GM19452 (cell line): ENCODE results near the gene NF1.
"Not testable (repeated sequence)": the region's sequence is repeated elsewhere in the genome, so short reads cannot be mapped to it uniquely, and the experiment has no call there.

Experiments used
- ATAC-seq: cut with Tn5 transposase; IDR thresholded peaks from one replicate; pipeline ENCODE4 v1.9.1; 2021; ENCODE audit not compliant: unreplicated experiment

Gene NF1, protein sequence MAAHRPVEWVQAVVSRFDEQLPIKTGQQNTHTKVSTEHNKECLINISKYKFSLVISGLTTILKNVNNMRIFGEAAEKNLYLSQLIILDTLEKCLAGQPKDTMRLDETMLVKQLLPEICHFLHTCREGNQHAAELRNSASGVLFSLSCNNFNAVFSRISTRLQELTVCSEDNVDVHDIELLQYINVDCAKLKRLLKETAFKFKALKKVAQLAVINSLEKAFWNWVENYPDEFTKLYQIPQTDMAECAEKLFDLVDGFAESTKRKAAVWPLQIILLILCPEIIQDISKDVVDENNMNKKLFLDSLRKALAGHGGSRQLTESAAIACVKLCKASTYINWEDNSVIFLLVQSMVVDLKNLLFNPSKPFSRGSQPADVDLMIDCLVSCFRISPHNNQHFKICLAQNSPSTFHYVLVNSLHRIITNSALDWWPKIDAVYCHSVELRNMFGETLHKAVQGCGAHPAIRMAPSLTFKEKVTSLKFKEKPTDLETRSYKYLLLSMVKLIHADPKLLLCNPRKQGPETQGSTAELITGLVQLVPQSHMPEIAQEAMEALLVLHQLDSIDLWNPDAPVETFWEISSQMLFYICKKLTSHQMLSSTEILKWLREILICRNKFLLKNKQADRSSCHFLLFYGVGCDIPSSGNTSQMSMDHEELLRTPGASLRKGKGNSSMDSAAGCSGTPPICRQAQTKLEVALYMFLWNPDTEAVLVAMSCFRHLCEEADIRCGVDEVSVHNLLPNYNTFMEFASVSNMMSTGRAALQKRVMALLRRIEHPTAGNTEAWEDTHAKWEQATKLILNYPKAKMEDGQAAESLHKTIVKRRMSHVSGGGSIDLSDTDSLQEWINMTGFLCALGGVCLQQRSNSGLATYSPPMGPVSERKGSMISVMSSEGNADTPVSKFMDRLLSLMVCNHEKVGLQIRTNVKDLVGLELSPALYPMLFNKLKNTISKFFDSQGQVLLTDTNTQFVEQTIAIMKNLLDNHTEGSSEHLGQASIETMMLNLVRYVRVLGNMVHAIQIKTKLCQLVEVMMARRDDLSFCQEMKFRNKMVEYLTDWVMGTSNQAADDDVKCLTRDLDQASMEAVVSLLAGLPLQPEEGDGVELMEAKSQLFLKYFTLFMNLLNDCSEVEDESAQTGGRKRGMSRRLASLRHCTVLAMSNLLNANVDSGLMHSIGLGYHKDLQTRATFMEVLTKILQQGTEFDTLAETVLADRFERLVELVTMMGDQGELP (N-terminal part only)

DNA sequence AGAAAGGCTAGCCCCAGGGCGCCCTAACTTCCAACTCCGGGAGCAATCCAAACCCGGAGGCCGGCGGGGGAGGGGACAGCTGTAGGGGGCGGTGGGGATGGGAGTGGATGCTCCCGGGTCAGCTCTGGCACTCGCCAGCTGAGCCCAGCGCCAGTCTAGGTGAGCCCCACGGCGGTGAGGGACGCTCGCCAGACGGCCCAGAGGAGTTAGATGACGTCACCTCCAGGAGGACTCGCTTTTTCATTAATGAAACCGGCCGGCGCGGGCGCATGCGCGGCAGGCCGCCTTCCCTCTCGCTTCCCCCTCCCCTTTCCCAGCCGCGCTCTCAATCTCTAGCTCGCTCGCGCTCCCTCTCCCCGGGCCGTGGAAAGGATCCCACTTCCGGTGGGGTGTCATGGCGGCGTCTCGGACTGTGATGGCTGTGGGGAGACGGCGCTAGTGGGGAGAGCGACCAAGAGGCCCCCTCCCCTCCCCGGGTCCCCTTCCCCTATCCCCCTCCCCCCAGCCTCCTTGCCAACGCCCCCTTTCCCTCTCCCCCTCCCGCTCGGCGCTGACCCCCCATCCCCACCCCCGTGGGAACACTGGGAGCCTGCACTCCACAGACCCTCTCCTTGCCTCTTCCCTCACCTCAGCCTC lies at the start of gene NF1:
Gene NF1, plus strand, starts transcription at position 378 of the 636 bp plus-strand sequence. CDS start 333 bp downstream, outside the sequence.
- peak; percentile 80 for ATAC-seq

DNA sequence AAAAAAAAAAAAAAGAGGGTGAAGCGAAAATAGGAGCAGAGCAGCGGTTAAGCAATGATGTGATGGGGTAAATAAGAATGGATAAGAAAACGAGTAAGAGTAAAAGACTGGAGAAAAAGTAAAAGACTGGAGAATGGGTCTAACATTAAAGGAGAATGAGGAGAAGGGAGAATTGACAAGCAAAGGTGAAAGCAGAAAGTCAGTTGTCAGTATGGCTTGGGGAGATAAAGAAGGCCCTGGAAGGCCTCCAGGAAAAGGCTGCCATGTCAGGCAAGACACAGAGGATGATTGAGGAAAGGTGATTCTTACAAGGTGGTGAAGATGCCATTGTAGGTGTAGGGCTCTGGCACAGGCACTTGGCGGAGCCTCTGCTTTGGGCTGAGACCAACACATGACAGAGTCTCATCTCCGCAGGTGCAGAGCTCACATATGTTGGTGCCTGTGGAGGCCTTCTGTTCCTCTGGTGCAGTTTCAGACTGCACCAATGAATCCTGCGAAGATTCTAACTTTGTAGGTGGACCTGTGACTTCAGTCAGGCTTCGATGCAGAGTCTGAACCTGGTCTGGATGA lies 47.8 kb upstream of the NF1 start:
- not testable (repeated sequence) for ATAC-seq

DNA sequence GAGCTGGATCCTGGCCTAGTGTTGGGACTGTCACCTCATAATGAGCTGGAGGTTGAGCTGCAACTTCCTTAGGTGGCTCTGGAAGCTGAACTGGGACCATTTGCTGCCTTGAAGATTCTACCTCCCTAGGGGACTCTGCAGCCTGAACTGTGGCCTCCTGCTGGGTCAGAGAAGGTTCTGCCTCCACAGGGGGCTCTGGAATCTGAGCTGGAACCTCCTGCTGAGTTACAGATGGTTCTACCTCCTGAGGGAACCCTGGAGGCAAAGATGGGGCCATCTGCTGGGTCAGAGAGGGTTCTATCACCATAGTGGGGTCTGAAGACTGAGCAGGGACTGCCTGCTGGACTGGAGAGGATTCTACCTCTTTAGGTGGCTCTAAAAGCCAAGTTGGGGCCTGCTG lies 46.6 kb upstream of the NF1 start:
- no peak for ATAC-seq

DNA sequence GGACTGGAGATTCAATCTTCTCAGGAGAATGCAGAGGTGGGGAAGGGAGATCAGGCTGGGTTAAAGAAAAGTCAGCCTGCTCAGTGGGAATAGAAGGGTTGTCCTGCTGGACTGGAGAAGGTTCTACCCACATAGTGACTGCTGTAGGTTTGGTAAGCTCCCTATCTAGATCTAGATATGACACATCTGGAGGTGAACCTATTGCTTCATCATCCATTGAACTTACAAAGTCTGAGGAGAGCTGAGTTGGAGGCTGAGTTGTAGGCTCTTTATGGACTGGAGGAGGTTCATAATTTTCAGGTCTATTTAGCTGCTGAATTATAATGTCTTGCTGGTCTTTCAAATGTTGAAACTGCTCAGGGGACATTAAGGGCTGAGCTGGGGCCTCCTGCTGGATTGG lies 46.0 kb upstream of the NF1 start:
- no peak for ATAC-seq

DNA sequence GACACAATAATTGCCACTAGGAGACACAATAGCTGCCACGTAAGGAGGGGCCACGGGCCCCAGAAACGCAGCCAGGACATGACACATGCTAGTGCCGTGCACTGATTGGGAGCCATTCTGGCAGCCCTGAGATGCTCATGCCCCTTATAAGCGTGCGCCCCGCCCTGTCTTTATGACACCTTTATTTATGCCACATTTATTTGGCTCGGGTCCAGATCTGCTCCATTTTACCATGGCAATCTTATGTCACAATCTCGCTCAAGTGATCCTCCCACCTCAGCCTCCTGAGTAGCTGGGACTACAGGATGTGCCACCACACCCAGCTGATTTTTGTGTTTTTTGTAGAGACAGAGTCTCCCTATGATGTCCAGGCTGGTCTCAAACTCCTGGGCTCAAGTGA lies 43.8 kb upstream of the NF1 start:
- ATAC-seq, result no peak

DNA sequence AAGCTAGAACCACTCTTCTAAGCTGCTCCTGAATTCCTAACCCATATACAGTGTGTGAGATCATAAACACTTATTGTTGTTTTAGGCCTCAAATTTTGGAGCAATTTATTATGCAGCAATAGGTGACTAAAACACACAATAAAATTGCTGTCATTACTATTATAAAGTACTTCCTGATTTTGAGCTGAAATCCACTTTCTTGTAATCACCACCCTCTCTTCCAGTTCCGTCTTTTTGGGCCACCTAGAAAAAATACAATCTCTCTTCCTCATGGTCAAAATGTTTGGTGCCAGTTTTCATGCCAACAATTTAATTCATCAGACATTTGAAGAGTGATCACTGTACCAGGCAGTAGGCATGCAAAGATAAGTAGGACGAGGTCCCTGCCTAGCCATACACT lies 43.3 kb upstream of the NF1 start:
- ATAC-seq, result no peak

DNA sequence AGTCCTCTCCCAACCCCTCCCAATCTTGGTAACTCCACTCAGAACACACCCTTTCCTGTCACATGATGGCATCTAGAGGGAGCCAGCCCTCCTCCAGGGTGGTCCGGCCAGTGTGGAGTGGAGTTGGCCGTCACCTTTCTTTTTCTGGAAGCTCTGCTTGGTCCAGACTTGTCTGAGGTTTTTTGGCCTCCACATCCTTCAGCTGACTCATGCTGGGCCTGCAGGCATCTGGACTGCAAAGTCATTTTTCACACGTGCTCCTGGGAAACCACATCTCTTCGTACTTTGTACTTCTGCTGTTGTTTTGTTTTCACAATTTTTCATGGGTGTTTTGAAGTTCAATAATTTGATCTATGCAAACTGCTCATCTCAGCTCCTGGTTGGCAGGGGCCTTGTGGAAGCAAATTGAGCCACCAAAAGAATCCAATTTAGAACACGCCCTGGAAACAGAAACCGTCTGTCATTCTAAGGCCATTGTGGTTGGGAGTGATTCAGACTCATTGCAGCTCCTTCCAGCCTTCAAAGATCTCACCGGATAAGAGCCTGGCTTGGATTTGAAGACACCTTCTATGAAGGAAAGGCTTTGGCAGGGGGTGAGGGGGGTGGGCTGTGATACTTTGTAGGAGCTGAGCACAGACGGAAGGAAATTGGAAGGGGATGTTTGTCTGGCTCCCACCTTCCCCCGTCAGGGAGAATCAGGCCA lies 42.4 kb upstream of the NF1 start:
- ATAC-seq, result no peak

DNA sequence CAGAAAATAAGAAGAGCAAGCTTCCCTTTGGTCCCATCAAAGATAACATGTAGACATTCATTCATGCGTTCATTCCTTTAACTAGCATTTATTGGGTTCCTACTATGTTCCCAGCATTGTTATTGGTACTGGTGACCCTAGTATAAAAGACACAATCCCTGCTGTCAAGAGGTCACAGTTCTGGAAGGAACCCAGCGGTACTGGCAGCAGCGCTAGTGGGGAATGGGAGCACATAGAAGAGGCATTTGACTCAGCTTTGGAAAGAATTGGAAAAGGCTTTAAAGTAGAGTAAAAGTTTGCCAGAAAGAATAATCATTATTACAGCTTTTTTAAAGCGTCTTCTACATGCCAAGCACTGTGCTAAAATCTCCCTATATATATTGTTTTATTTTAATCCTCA lies 41.7 kb upstream of the NF1 start:
- ATAC-seq, result no peak

DNA sequence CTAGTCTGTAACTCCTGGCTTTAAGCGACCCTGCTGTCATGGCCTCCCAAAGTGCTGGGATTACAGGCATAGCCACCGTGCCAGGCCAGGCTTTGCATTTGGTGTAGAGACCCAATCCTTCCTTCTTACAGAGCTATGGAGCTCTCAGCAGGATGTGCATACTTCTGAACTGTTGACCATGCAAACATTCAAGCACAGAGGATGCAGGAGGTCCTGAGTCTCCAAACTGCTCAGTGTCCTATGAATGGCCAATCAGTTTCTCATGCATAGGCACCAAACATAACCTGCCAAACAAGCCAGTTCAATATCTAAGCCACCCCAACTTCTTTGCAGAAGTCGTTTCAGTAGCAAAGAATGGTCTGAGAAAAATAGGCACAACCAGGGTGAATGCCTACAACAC lies 40.0 kb upstream of the NF1 start:
- ATAC-seq, result no peak

DNA sequence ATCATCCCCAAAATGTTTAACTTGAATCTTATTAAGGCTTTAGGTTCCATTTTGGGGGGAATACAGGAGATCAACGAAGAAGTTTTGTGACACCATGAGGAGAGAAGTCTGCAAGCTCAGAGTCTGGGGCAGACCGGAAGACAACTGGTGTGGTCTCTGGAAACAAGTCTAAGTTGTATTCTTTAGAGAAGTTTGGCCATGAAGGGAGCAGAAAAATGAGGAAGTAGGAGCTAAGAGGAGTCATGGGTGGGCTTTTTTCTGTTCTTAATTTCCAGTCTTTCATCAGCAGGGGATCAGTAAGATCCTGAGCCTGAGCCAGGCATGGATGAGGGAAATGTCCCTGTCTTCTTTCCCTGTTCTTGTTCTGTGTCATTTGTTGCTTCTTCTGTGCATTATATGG lies 35.8 kb upstream of the NF1 start:
- ATAC-seq, result no peak

DNA sequence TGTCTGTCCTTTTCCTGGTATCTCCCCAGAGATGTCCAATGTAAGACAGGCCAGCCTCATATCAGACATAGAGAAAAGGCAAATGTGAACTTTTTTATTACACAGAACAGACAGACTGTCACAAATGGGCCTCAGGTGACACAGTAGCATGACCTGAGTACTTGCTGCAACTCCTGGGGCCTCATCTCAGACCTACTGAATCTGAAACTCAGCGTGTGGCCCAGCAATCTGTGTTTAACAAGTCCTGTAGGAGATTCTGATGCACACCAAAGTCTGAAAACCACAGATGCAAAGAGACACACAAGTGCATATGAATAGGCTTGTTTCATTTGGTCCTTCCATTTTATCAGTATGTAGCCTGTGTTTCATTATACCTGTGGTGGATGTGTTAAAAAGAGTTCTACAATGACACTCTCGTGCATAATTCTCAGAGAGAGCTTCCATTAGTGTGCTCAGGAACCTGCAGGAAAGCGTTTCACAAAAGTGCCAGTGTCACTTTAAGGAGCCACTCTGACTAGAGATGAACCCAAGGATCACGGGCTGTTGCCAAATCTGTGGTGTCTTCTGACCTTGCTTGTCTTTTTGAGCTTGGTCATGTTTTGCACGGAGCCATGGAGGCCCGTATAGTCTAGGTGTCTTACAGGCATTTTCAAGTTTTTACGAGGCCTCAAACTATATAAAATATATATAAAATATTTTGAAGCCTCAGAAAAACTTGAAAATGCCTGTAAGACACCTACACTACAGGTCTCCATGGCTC lies 33.8 kb upstream of the NF1 start:
- ATAC-seq, result no peak

DNA sequence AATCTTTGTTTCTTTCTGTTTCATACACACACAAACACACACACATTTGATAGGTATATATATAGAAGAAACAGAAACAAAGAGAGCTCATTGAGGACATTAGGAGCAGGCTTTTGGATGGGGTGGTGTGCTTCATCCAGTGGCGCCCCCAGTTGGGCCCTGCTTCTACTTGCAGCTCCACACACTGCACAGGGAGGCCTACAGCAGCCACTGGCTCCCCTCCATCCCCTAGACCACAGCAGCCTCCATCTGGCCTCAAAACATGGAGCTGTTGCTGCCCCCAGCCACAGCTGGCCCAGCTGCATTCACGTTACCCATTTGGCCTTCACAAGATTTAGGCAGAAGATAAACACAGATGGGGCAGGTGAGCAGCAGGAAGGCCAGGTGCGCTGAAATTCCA lies 33.1 kb upstream of the NF1 start:
- ATAC-seq, result no peak

DNA sequence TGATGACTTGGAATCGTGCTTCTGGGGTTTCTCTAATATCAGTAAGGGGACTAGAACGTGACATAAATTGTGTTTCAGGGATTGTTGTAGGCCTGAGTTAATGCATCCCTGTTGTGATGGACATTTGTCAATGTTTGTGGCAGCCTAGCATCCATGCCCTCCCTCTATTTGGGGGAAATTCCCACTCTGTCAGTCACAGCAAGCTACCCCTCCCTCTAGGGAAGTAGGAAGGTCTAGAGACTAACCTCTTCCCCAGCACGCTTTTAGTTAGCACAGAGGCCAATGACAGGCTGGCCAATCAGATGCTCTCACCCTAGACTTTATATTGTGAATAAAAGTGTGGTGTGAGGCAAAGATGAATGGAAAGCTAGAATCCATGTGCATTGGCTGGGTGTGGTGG lies 32.4 kb upstream of the NF1 start:
- ATAC-seq, result no peak

DNA sequence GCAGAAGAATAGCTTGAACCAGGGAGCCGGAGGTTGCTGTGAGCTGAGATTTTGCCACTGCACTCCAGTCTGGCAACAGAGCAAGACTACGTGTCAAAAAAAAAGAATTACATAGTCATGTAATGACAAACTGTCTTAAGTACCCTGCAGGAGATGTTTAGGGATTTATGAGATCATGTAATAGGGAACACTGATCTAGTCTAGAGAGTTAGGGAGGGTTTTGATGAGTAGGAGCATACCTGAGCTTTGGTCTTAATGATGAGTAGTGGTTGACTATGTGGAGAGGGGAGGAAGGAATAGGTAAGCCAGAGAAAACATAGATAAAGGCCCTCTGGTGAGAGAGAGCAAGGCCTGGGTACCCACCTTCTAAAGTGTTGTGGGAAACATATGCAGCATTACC lies 30.1 kb upstream of the NF1 start:
- no peak for ATAC-seq

DNA sequence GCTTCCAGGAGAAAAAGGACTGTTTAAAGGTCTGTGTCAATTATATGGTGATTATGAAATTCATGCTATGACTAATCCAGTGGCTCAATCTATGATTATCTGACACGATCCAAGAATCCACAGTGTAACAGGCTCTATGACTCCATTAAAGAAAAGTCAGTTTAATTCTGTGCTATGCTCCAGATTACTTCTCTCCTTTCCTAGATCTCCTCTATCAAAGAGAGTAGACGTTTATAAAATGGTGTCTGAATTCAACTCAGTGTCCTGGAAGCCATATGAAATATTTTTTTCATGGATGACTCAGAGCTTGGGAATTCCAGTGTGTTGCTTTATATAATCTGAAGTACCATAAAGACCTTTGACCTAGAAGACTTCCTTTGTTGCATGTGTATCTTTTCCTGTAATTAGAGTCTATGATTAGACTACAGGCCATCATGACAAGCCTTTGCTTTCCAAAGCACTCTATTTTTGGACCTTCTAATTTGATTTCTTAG lies 27.0 kb upstream of the NF1 start:
- ATAC-seq, result no peak

DNA sequence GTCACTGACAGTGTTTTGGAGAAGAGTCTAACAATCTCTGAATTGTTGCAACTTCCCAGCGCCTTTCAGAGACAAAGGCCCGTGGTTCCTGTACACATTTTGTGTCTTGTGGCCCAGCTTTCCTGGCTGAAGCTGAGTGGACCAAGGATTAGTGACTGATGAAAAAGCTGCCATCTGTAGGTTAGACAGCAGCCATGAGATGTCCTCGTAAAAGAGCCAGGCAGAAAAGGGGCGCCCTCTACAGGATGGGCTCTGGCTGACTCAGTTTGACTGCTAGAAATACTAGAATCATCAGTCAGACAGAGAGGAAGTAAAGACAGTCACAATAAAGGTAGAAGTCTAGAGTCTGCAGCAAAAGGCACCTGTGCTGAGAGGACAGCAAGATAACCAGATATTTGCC lies 26.5 kb upstream of the NF1 start:
- no peak for ATAC-seq

DNA sequence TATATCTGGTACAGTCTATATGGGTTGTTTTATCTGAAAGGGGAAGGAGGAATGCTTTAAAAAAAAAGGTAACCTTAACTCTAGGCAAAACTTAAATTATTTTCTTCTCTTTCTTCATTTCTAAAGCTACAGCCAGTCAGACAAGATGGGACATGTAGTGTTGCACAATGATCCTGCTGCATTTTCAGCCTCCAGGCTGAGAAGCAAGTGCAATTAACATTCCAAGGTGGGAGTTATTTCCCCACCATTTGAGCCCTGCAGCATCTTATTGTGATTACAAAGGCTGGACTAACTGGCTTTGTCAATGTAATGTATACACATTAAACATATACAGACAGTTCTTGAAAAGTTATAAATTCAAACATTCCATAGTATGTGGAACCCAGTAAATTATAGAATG lies 22.6 kb upstream of the NF1 start:
- ATAC-seq, result no peak

DNA sequence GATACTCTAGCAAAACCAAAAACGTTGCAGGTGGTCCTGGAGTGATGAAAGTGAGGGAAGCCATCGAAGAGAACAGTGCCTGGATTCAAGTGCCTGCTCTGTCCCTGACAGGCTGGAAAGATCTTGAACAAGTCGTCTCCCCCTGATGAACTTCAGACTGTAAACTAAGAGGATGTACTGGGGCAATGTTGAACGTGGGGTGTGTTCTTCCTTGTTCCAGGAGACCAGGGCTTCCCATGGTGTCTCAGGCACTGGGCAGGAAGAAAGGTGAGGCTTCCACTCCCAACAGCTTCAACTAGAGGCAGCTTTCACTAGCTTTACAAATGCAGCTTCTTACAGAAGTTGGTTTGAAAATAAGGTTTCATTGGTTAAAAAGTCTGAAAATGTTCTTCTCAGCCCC lies 21.4 kb upstream of the NF1 start:
- ATAC-seq, result no peak
